OCI-LY3 (cell line): Measurements from ENCODE around the gene TP53I11.

ENCODE experiments used
- H2AFZ ChIP-seq: fragments of 200-600, 300-600 bp; shearing (Covaris generic); 2 replicates; pipeline ENCODE4 v1.6.0; 2014; ENCODE audit warnings: antibody characterized with exemption, low read depth, low read length
- H3K27ac ChIP-seq: fragments of 200-600, 300-600 bp; sonication (generic); 2 replicates; pipeline ENCODE4 v1.5.1; 2014; ENCODE audit warnings: mild to moderate bottlenecking, low read length, moderate library complexity, mixed read lengths
- H3K27me3 ChIP-seq: fragments of 200-600, 300-600 bp; sonication (generic); 2 replicates; pipeline ENCODE4 v1.6.1; 2014; ENCODE audit warnings: low read depth, low read length, mixed read lengths
- H3K36me3 ChIP-seq: fragments of 200-600, 300-600 bp; sonication (generic); replicated peaks from 2 replicates; pipeline ENCODE3; 2014; ENCODE audit warnings: low read depth, low read length, mixed read lengths
- H3K4me1 ChIP-seq: fragments of 300-600, 200-600 bp; sonication (generic); 2 replicates; pipeline ENCODE4 v1.6.1; 2014; ENCODE audit warnings: low read length, mixed read lengths
- H3K4me2 ChIP-seq: fragments of 200-600, 300-600 bp; sonication (generic); 2 replicates; pipeline ENCODE4 v1.6.1; 2014; ENCODE audit warnings: low read length, mixed read lengths
- H3K4me3 ChIP-seq: fragments of 300-600, 200-600 bp; sonication (generic); 2 replicates; pipeline ENCODE4 v1.5.1; 2014; ENCODE audit warnings: antibody characterized with exemption, mild to moderate bottlenecking, low read length, moderate library complexity
- H3K79me2 ChIP-seq: fragments of 300-600, 200-600 bp; shearing (Covaris generic); 2 replicates; pipeline ENCODE4 v1.6.1; 2014; ENCODE audit warnings: mild to moderate bottlenecking, low read length, mixed read lengths
- H3K9ac ChIP-seq: fragments of 300-600, 200-600 bp; shearing (Covaris generic); 2 replicates; pipeline ENCODE4 v1.6.0; 2014; ENCODE audit warnings: mild to moderate bottlenecking, low read length, moderate library complexity
- H3K9me3 ChIP-seq: fragments of 200-600, 300-600 bp; shearing (Covaris generic); 2 replicates; pipeline ENCODE4 v1.6.1; 2014; ENCODE audit warnings: low read length, mixed read lengths; ENCODE audit not compliant: insufficient read depth
- H4K20me1 ChIP-seq: fragments of 200-600, 300-600 bp; sonication (generic); 2 replicates; pipeline ENCODE4 v1.6.1; 2016; ENCODE audit warnings: low read length, mixed read lengths; ENCODE audit not compliant: insufficient read depth
- CTCF ChIP-seq: fragments of 200-600, 300-600 bp; sonication (generic); IDR thresholded peaks from 2 replicates; pipeline ENCODE4 v1.5.1; 2014; ENCODE audit warnings: antibody characterized with exemption, low read length, low read depth
- EZH2phosphoT487 ChIP-seq: fragments of 200-600 bp; shearing (Covaris generic); IDR thresholded peaks from 2 replicates; pipeline ENCODE4 v1.6.1; 2018; ENCODE audit warnings: antibody characterized with exemption, mixed run types, low read depth

The TP53I11 gene

GRCh38 chr11:44923115-44923514 is 27.6 kb downstream of the TP53I11 start:
- Histone ChIP-seq H3K36me3 (no peaks in the 10 kb centered on the region), H3K4me1 (peaks cover 10% of the 10 kb centered on the region), H3K4me3 (no peak overlapping the region), H3K9me3 (no peaks in the 10 kb centered on the region), H2AFZ (no peak overlapping the region), H3K9ac (no peak overlapping the region), H3K27ac (no peak overlapping the region), H3K79me2 (no peaks in the 10 kb centered on the region), H4K20me1 (no peaks in the 10 kb centered on the region), H3K27me3 (no peaks in the 10 kb centered on the region; the same call in 1 of the 2 replicates), H3K4me2 (no peak overlapping the region)
- no peak for TF ChIP-seq CTCF
- no peak for TF ChIP-seq EZH2phosphoT487

GRCh38 chr11:44920451-44920850 is 30.2 kb downstream of the TP53I11 start:
- Histone ChIP-seq H3K79me2 (no peaks in the 10 kb centered on the region), H3K4me1 (peaks cover 17% of the 10 kb centered on the region), H2AFZ (no peak overlapping the region), H3K4me3 (no peak overlapping the region), H3K4me2 (no peak overlapping the region), H3K36me3 (no peaks in the 10 kb centered on the region), H3K27me3 (no peaks in the 10 kb centered on the region; the same call in 1 of the 2 replicates), H3K27ac (no peak overlapping the region), H3K9me3 (no peaks in the 10 kb centered on the region), H4K20me1 (no peaks in the 10 kb centered on the region), H3K9ac (no peak overlapping the region)
- TF ChIP-seq CTCF (no peak), EZH2phosphoT487 (no peak)

GRCh38 chr11:44917741-44918140 is 32.9 kb downstream of the TP53I11 start:
- Histone ChIP-seq H3K27me3 (no peaks in the 10 kb centered on the region; the same call in 1 of the 2 replicates), H3K9me3 (no peaks in the 10 kb centered on the region), H3K4me1 (peaks cover 42% of the 10 kb centered on the region), H3K4me3 (no peak overlapping the region), H3K4me2 (no peak overlapping the region), H3K79me2 (no peaks in the 10 kb centered on the region), H3K9ac (no peak overlapping the region), H4K20me1 (no peaks in the 10 kb centered on the region), H3K36me3 (no peaks in the 10 kb centered on the region), H2AFZ (no peak overlapping the region), H3K27ac (no peak overlapping the region)
- no peak for TF ChIP-seq EZH2phosphoT487
- TF ChIP-seq CTCF, result no peak

GRCh38 chr11:44916801-44917385 is 33.8 kb downstream of the TP53I11 start:
- H3K4me1 ChIP-seq, result peaks cover 42% of the 10 kb centered on the region
- no peak overlapping the region for H3K4me2 ChIP-seq
- TF ChIP-seq CTCF, result no peak
- no peak for TF ChIP-seq EZH2phosphoT487
- H3K9me3 ChIP-seq, result no peaks in the 10 kb centered on the region
- H4K20me1 ChIP-seq, result no peaks in the 10 kb centered on the region
- no peaks in the 10 kb centered on the region for H3K79me2 ChIP-seq
- H3K36me3 ChIP-seq, result no peaks in the 10 kb centered on the region
- no peak overlapping the region for H3K9ac ChIP-seq
- H3K4me3 ChIP-seq, result no peak overlapping the region
- no peak overlapping the region for H3K27ac ChIP-seq
- H2AFZ ChIP-seq, result no peak overlapping the region
- H3K27me3 ChIP-seq, result no peaks in the 10 kb centered on the region; the same call in 1 of the 2 replicates
